Transverse colon (tissue), 4 donors: ENCODE measurements around the gene RIMOC1.

ENCODE experiments used
- POLR2A ChIP-seq: fragments of 450-650 bp; IDR thresholded peaks from one replicate; pipeline ENCODE4 v1.6.1; 2016; ENCODE audit warnings: antibody characterized with exemption, mild to moderate bottlenecking, moderate library complexity
- POLR2AphosphoS5 ChIP-seq, 3 donors: sonication (generic); formaldehyde crosslinking; IDR thresholded peaks; one replicate each; pipeline ENCODE4 v1.6.1; 2016; ENCODE audit warnings: antibody characterized with exemption in 3 of 3
- TF ChIP-seq, protein P1 (sequence below), 5 experiments: fragments of 200-600 bp in 3 of 5; fragments of 450-650 bp in 2 of 5; sonication (generic) in 3 of 5; IDR thresholded peaks; 1 replicate in 2 of 5; 2 replicates in 3 of 5; pipeline ENCODE4 v1.5.1; 2016 to 2017; ENCODE audit warnings: antibody characterized with exemption in 5 of 5, inconsistent platforms in 3 of 5, mild to moderate bottlenecking in 2 of 5, moderate library complexity in 1 of 5

DNA sequence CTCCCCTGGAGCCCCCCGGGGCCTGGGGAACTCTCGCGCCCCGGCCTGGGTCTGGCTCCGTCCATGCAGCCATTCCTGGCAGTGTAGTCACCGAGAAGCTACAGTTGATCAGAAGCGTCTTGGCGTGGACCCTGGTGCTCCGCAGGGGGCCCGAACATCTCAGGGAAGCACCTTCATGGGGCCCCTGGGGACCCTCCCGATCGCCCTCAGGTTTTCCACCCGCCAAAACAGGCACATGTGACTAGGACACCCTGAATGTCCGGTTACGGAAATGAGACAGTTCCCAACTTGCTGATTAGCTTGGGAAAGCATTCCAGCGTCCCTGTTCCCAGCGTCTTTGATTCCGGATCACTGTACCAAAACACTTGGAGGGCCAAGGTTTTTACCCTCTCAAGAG is 21.4 kb downstream of the RIMOC1 start:
- TF ChIP-seq, protein P1, sequence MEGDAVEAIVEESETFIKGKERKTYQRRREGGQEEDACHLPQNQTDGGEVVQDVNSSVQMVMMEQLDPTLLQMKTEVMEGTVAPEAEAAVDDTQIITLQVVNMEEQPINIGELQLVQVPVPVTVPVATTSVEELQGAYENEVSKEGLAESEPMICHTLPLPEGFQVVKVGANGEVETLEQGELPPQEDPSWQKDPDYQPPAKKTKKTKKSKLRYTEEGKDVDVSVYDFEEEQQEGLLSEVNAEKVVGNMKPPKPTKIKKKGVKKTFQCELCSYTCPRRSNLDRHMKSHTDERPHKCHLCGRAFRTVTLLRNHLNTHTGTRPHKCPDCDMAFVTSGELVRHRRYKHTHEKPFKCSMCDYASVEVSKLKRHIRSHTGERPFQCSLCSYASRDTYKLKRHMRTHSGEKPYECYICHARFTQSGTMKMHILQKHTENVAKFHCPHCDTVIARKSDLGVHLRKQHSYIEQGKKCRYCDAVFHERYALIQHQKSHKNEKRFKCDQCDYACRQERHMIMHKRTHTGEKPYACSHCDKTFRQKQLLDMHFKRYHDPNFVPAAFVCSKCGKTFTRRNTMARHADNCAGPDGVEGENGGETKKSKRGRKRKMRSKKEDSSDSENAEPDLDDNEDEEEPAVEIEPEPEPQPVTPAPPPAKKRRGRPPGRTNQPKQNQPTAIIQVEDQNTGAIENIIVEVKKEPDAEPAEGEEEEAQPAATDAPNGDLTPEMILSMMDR (IDR thresholded peaks at IDR 0.05): no peak
- no peak for TF ChIP-seq POLR2AphosphoS5 (IDR thresholded peaks at IDR 0.05)
- no peak for TF ChIP-seq POLR2A
